GM21717 (cell line): ENCODE measurements around the gene TSC22D1.

ENCODE experiments used
- ATAC-seq: cut with Tn5 transposase; IDR thresholded peaks from one replicate; pipeline ENCODE4 v1.9.1; 2021; ENCODE audit warnings: mild to moderate bottlenecking, moderate library complexity; ENCODE audit not compliant: unreplicated experiment

Gene TSC22D1

DNA sequence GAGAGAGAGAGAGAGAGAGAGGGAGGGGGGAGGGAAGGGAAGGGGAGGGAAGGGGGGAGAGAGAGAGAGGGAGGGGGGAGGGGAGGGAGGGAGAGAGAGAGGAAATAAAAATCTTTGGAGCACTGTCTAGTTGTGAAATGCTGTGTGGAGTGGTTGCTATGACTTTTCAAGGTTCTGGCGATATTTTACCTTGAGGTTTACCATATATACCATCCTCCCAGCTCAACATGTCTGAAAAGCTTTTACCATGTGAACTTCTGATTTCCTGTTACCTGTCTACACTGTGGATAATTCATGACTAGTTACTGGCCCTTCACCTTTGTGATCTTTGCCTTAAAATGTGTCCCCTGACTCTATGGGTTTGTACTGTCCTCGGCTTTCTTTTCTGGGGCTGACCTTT, 164.3 kb downstream of the TSC22D1 start:
- no peak for ATAC-seq

DNA sequence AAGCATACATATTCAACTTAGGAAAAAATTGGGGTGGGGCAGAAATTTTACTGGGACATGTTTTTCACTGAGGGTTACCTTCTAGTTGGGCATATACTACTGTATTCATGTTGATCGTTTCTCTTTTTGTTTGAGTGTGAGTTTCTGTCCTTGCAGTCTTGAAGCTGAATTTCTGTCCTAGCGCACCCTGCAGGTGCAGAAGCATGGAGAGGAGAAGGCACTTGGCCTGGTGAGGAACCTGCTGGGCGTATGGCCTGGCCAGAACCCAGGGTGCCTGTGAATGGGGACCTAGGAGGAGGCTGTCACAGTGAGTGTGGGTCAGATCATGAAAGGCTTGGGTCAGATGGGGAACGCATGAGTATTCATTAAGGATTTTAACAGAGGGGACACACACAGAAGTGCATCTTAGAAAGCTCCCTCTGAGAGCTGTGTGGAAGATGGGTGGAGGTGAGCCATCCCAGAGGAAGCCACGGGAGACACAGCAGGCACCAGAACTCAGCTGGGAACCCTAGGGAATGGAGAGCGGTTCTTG, 165.7 kb downstream of the TSC22D1 start:
- no peak for ATAC-seq

DNA sequence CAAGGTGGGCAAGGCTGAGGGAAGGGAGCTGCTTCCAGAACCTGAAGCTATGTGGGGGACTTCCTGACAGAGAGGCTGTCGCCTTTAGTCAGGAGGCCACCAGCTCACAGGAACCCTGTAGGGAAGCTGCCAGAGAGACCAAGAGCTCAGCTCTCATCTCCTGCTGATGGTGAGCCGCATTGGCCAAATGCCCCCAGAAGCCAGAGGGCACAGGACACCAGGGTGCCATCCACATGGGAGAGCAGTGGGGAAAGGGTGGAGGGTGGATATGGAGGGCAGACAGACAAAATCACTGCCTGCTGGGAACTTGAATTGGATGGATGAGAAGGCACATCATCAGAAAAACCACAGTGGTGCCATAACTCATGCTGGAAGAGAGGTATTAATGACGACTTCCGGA, 166.5 kb downstream of the TSC22D1 start:
- no peak for ATAC-seq

GRCh38 chr13:44407891-44408290, 168.2 kb downstream of the TSC22D1 start:
- ATAC-seq, result no peak

GRCh38 chr13:44407379-44407778, 168.8 kb downstream of the TSC22D1 start:
- no peak for ATAC-seq

DNA sequence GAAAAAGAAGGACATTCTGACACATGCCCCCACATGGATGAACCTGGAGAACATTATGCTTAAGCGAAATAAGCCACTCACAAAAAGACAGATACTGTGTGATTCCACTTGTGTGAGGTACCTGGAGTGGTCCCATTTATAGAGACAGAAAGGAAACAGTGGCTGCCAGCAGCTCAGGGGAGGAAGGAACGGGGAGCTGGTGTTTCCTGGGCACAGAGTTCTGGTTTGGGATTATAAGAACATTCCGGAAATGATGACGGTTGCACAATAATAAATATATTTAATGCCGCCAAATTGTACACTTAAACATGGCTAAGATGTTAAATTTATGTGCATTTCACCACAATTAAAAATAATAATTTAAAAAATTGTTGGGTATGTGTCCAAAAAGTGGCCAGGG, 169.5 kb downstream of the TSC22D1 start:
- ATAC-seq, result no peak

- ATAC-seq, result no peak
These were observed 171.6 kb downstream of the TSC22D1 start for GRCh38 chr13:44404261-44405132.

- ATAC-seq, result no peak
These were observed 172.6 kb downstream of the TSC22D1 start for GRCh38 chr13:44403461-44404056.

DNA sequence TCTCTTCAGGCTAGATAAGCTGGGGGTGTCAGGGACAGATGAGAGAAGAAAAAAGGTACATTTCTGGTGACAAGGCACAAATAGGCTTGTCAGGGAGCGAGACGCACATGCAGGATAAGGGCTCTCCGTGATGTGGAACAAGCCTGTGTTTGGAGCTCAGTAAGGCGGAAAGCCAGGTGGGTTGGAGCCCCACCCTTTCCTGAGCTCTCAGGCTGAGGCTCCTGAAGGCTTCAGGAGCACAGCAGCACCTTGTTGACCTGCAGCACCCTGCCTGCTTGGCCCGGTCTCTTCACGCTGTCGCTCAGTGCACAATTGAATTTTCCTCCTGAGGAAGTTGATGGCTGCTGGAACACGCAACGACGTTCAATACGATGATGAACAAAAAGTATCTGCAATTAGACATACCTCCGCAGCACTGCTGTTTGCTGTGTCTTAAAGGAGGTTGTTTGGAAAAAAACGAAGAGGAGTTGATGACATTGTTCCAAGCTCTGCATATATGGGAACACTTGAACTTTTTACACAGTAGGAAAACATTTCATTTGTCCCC, 173.2 kb downstream of the TSC22D1 start:
- no peak for ATAC-seq

- no peak for ATAC-seq
These were observed 174.6 kb downstream of the TSC22D1 start for GRCh38 chr13:44401577-44401976.

DNA sequence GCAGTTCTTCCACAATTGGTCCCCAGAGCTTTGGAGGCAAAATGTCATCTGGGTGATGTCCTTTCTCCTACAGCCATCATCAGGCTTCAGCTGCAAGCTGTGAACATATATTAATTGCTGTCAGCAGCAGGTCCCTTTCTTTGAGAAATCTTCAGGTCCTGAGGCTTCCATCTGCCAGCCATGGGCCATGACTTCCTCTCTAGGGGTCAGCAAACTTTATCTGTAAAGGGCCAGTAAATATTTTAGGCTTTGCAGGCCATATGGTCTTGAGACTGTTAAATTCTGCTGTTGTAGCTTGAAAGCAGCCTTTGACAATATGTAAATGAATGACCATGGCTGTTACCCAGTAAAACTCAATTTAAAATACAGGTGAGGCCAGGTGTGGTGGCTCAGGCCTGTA, 175.4 kb downstream of the TSC22D1 start:
- no peak for ATAC-seq

- no peak for ATAC-seq
These were observed 177.1 kb downstream of the TSC22D1 start for GRCh38 chr13:44399074-44399473.

- no peak for ATAC-seq
These were observed 177.5 kb downstream of the TSC22D1 start for GRCh38 chr13:44398606-44399005.

GRCh38 chr13:44397766-44398223, 178.3 kb downstream of the TSC22D1 start:
- ATAC-seq, result no peak

GRCh38 chr13:44396701-44397580, 179.2 kb downstream of the TSC22D1 start:
- no peak for ATAC-seq

DNA sequence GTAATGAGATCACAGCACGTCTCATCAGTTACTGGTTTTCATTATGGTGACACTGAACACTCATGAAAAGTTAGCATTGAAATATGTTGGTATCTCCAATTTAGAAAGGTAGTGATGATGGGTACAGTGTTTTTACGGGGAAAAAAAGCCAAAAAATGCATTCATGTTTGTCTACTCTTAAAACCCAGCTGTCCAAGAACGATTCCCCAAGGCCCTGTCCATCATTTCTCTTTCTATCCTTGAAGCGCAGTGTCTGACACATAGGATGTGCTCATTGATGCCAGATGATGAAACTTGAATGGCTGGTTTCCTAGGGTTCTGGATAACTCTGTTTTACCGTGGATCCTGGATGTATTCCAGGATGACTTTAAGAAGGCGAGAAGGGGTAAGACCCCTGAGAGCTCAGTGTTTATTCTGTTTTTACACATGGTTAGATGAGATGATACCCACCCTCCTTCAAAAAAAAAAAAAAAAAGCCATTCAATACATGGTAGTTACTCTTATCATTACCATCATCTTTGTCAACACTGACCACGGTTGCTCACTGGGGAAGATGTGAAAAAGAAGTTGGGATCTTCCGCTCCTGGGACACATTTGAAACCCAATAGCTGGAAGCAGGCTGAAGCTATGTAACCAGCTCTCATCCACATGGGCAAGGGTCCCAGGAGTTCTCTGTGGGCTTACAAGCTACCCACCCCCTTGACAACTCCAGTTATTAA, 180.0 kb downstream of the TSC22D1 start:
- no peak for ATAC-seq

GRCh38 chr13:44394658-44395057, 181.5 kb downstream of the TSC22D1 start:
- ATAC-seq, result no peak

GRCh38 chr13:44393391-44393790, 182.7 kb downstream of the TSC22D1 start:
- no peak for ATAC-seq

DNA sequence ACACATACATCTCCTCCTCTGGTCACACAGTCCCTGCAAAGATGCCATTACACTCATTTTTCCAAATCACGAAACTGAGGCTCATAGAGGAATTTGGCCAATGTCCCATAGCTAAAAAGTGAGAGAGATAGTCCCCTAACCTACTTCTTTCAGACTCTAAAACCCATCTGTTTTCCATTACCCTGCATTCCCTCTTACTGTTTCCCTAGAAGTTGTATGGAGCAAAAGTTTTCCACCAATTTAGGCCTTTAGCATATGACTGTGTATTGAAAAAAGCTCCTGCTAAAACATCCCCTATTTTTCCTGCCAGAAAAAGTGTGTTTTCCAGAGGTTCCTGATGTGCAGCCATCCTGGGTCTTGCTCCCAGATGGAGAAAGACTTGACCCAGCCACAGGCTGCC, 186.3 kb downstream of the TSC22D1 start:
- no peak for ATAC-seq

DNA sequence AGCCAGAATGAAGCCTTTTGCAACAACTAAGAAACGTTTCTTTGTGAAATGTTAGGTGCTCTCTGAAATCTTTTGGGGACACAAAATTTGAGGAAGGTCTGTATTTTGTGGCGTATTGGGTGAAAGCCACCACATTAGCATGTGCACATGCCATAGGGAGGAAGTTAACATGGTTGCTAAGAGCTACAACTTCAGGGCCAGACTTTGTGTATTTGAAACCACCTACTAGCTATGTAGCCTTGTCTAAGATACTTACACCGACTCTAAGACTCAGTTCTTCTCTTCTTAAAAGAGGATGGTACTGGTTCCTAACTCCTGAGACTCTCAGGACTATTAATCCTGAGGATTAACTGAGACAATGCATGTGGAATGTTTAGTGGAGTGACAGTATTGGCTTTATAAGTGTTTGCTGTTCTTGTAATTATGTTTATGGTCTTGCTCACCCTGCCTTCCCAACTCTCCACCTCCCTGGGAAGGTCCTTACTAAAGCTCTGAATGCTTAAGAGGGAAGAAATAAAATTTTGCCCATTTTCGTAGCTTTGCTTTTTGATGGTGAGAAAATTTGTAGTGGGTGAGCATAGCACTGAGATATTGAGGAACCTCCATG, 187.0 kb downstream of the TSC22D1 start:
- ATAC-seq, result no peak
